IMR-90 (cell line): ENCODE results near the gene LRRC19. TPM values are rescaled to one million over a fixed set of nuclear protein-coding genes. Genes with fewer than 3 reads are reported as not detected.

Experiments used
- ATAC-seq: fragments of 200-7000 bp; cut with Tn5 transposase; 2 replicates; pipeline ENCODE4 v1.9.1; 2020; ENCODE audit warnings: low read depth, mild to moderate bottlenecking, moderate library complexity
- BruUV-seq: library from RNA; stranded (reverse); fragments of 400-500 nt; replicated peaks from 2 replicates; lab custom pipeline; 2021; lab: Mats Ljungman, UMichigan
- CTCF ChIA-PET: fragments of 300-600 bp; formaldehyde crosslinking; extraction: SDS; loops from one replicate; lab custom pipeline; 2021; ENCODE audit warnings: antibody characterized with exemption; lab: Yijun Ruan, JAX
- POLR2A ChIA-PET: fragments of 300-600 bp; sonication (Branson Sonifier 250); formaldehyde crosslinking; loops from one replicate; lab custom pipeline; 2022; ENCODE audit warnings: antibody characterized with exemption; ENCODE audit not compliant: unreplicated experiment; lab: Charles Lee
- DNase-seq: peaks from one replicate; pipeline ENCODE4 v3.0.0; 2013
- H2AFZ ChIP-seq: replicated peaks from 2 replicates; pipeline ENCODE3; 2013; ENCODE audit warnings: low read length, mild to moderate bottlenecking; ENCODE audit not compliant: poor library complexity
- H2AK5ac ChIP-seq: 2 replicates; pipeline ENCODE4 v1.6.1; 2013; ENCODE audit warnings: low read depth, low read length, inconsistent platforms
- H2AK9ac ChIP-seq: replicated peaks from 2 replicates; pipeline ENCODE3; 2013; ENCODE audit warnings: mild to moderate bottlenecking, low read depth, low read length, moderate library complexity; ENCODE audit not compliant: poor library complexity
- H2BK120ac ChIP-seq: 2 replicates; pipeline ENCODE4 v1.6.1; 2013; ENCODE audit warnings: low read depth, low read length, inconsistent platforms
- H2BK15ac ChIP-seq: 3 replicates; pipeline ENCODE4 v1.6.1; 2013; ENCODE audit warnings: low read depth, low read length, inconsistent platforms
- H2BK20ac ChIP-seq: 2 replicates; pipeline ENCODE4 v1.6.1; 2013; ENCODE audit warnings: low read depth, mild to moderate bottlenecking, inconsistent platforms, low read length, moderate library complexity
- H2BK5ac ChIP-seq: 2 replicates; pipeline ENCODE4 v1.6.1; 2013; ENCODE audit warnings: mild to moderate bottlenecking, low read depth, low read length, inconsistent platforms; ENCODE audit not compliant: poor library complexity, severe bottlenecking
- H3K14ac ChIP-seq: replicated peaks from 2 replicates; pipeline ENCODE4 v1.6.1; 2013; ENCODE audit warnings: low read depth, low read length, inconsistent platforms
- H3K18ac ChIP-seq: 2 replicates; pipeline ENCODE4 v1.6.1; 2013; ENCODE audit warnings: low read depth, low read length, control low read depth
- H3K23ac ChIP-seq: 2 replicates; pipeline ENCODE4 v1.6.1; 2013; ENCODE audit warnings: low read depth, low read length, inconsistent platforms
- H3K27ac ChIP-seq: 2 replicates; pipeline ENCODE4 v1.5.1; 2013; ENCODE audit warnings: mild to moderate bottlenecking, control low read depth, low read length; ENCODE audit not compliant: insufficient read depth
- H3K27me3 ChIP-seq: 2 replicates; pipeline ENCODE4 v1.6.1; 2013; ENCODE audit warnings: low read length; ENCODE audit not compliant: control insufficient read depth, insufficient read depth
- H3K36me3 ChIP-seq: 2 replicates; pipeline ENCODE4 v1.6.1; 2013; ENCODE audit warnings: low read length, mixed read lengths; ENCODE audit not compliant: control insufficient read depth, insufficient read depth
- H3K4ac ChIP-seq: 2 replicates; pipeline ENCODE4 v1.6.1; 2013; ENCODE audit warnings: low read depth, low read length, inconsistent platforms
- H3K4me1 ChIP-seq: 2 replicates; pipeline ENCODE4 v1.6.1; 2013; ENCODE audit warnings: low read length, mixed read lengths; ENCODE audit not compliant: control insufficient read depth, insufficient read depth
- H3K4me2 ChIP-seq: 2 replicates; pipeline ENCODE4 v1.6.1; 2013; ENCODE audit warnings: low read depth, mild to moderate bottlenecking, control low read depth, low read length, moderate library complexity
- H3K4me3 ChIP-seq: 2 replicates; pipeline ENCODE4 v1.5.1; 2013; ENCODE audit warnings: low read depth, mild to moderate bottlenecking, control low read depth, low read length, moderate library complexity; ENCODE audit not compliant: insufficient read depth
- H3K56ac ChIP-seq: 2 replicates; pipeline ENCODE4 v1.6.1; 2013; ENCODE audit warnings: low read length, inconsistent platforms; ENCODE audit not compliant: insufficient read depth; ENCODE audit errors: extremely low read depth
- H3K79me1 ChIP-seq, 2 experiments: 2 replicates each; pipeline ENCODE4 v1.6.1; 2013; ENCODE audit warnings: low read length in 2 of 2, inconsistent platforms in 1 of 2, low read depth in 1 of 2
- H3K9ac ChIP-seq: 2 replicates; pipeline ENCODE4 v1.6.1; 2013; ENCODE audit warnings: low read depth, low read length, control low read depth
- H3K9me1 ChIP-seq: 2 replicates; pipeline ENCODE4 v1.6.1; 2013; ENCODE audit warnings: low read length, inconsistent platforms; ENCODE audit not compliant: insufficient read depth
- H3K9me3 ChIP-seq: 2 replicates; pipeline ENCODE4 v1.6.1; 2013; ENCODE audit warnings: low read length; ENCODE audit not compliant: control insufficient read depth, insufficient read depth
- H4K20me1 ChIP-seq: 2 replicates; pipeline ENCODE4 v1.6.1; 2013; ENCODE audit warnings: low read length, inconsistent platforms; ENCODE audit not compliant: insufficient read depth
- H4K5ac ChIP-seq: 2 replicates; pipeline ENCODE4 v1.6.1; 2013; ENCODE audit warnings: mild to moderate bottlenecking, low read depth, low read length, control low read depth
- H4K8ac ChIP-seq, 2 experiments: 2 replicates each; pipeline ENCODE4 v1.6.1; 2013; ENCODE audit warnings: low read depth in 2 of 2, low read length in 2 of 2, control low read depth in 1 of 2, inconsistent platforms in 1 of 2
- H4K91ac ChIP-seq: 2 replicates; pipeline ENCODE4 v1.6.1; 2013; ENCODE audit warnings: low read depth, low read length, inconsistent platforms; ENCODE audit not compliant: insufficient read depth
- BHLHE40 ChIP-seq: fragments of 150-350 bp; IDR thresholded peaks from 2 replicates; pipeline ENCODE4 v1.6.1; 2016; ENCODE audit warnings: mild to moderate bottlenecking, low read depth, low read length
- CEBPB ChIP-seq: IDR thresholded peaks from 2 replicates; pipeline ENCODE4 v1.6.1; 2012; ENCODE audit warnings: low read depth, low read length, improper control_type of control experiment
- CHD1 ChIP-seq: IDR thresholded peaks from 2 replicates; pipeline ENCODE4 v1.6.1; 2012; ENCODE audit warnings: low read depth, low read length, improper control_type of control experiment
- ELK1 ChIP-seq: fragments of 150-350 bp; IDR thresholded peaks from 2 replicates; pipeline ENCODE4 v1.6.1; 2016; ENCODE audit warnings: low read depth, mild to moderate bottlenecking, low read length, moderate library complexity, borderline replicate concordance
- FOS ChIP-seq: fragments of 150-350 bp; IDR thresholded peaks from 2 replicates; pipeline ENCODE4 v1.6.1; 2016; ENCODE audit warnings: low read depth, low read length
- MAFK ChIP-seq: IDR thresholded peaks from 2 replicates; pipeline ENCODE4 v1.6.1; 2012; ENCODE audit warnings: low read depth, low read length, improper control_type of control experiment
- MAZ ChIP-seq: IDR thresholded peaks from 2 replicates; pipeline ENCODE4 v1.6.1; 2012; ENCODE audit warnings: low read depth, mild to moderate bottlenecking, low read length, improper control_type of control experiment, moderate library complexity, borderline replicate concordance
- MXI1 ChIP-seq: IDR thresholded peaks from 2 replicates; pipeline ENCODE4 v1.6.1; 2012; ENCODE audit warnings: low read depth, mild to moderate bottlenecking, low read length, moderate library complexity, borderline replicate concordance
- NFE2L2 ChIP-seq: fragments of 150-350 bp; IDR thresholded peaks from 2 replicates; pipeline ENCODE4 v1.6.1; 2016; ENCODE audit warnings: low read depth, mild to moderate bottlenecking, low read length
- POLR2A ChIP-seq: IDR thresholded peaks from 2 replicates; pipeline ENCODE4 v1.6.1; 2012; ENCODE audit warnings: mild to moderate bottlenecking, low read depth, low read length
- RAD21 ChIP-seq: IDR thresholded peaks from 2 replicates; pipeline ENCODE4 v1.6.1; 2012; ENCODE audit warnings: low read length, improper control_type of control experiment
- RCOR1 ChIP-seq: IDR thresholded peaks from 2 replicates; pipeline ENCODE4 v1.6.1; 2012; ENCODE audit warnings: mild to moderate bottlenecking, low read length, improper control_type of control experiment; ENCODE audit not compliant: insufficient replicate concordance
- RFX5 ChIP-seq: IDR thresholded peaks from 2 replicates; pipeline ENCODE4 v1.8.0; 2012; ENCODE audit warnings: low read depth, mild to moderate bottlenecking, low read length, moderate library complexity
- SMC3 ChIP-seq: fragments of 150-350 bp; IDR thresholded peaks from 2 replicates; pipeline ENCODE4 v1.6.1; 2016; ENCODE audit warnings: low read depth, mild to moderate bottlenecking, antibody characterized with exemption, low read length, moderate library complexity
- USF2 ChIP-seq: fragments of 150-350 bp; IDR thresholded peaks from 2 replicates; pipeline ENCODE4 v1.6.1; 2017; ENCODE audit warnings: mild to moderate bottlenecking, antibody characterized with exemption, low read length, low read depth
- WGBS, 2 experiments: methylation state at CpG; one replicate each; pipeline versions ENCODE4 v1.1.5 to v1.1.7; 2013; ENCODE audit warnings: missing lambda C conversion rate in 2 of 2; ENCODE audit not compliant: insufficient read length in 1 of 2; ENCODE audit errors: extremely low coverage in 2 of 2; 5-methylcytosine and 5-hydroxymethylcytosine counted together
- dilution Hi-C: fragments of 300-500 bp; cut with HindIII; formaldehyde crosslinking; loops from one replicate; pipeline ENCODE4 v1.14.3; 2018; ENCODE audit warnings: low sequenced_read_pairs; ENCODE audit not compliant: unreplicated experiment
- in situ Hi-C: fragments of 300-500 bp; cut with MboI; formaldehyde crosslinking; loops from 3 replicates; pipeline ENCODE4 v1.14.3; 2019; ENCODE audit warnings: low sequenced_read_pairs, inconsistent platforms, mixed read lengths
- intact Hi-C: fragments of 100-400 bp; cut with micrococcal nuclease; formaldehyde crosslinking; loops from 2 replicates; pipeline ENCODE4 v1.10.0; 2022
- polyA plus RNA-seq, 3 experiments: library from polyadenylated mRNA; depleted of rRNA; stranded (reverse); fragments of >200 nt; gene quantifications; 2 replicates each; pipeline ENCODE4 v1.2.3, GENCODE V29; 2012; ENCODE audit warnings: low replicate concordance in 1 of 3
- total RNA-seq: library from RNA; depleted of rRNA; stranded (reverse); fragments of >200 nt; gene quantifications from 2 replicates; pipeline ENCODE4 v1.2.3, GENCODE V29; 2012
- TF ChIP-seq, protein P1 (sequence below): conservative IDR thresholded peaks from 2 replicates; pipeline ENCODE4 v1.5.1; 2012; ENCODE audit warnings: mild to moderate bottlenecking, low read depth, low read length, improper control_type of control experiment

Gene LRRC19
- total and polyA plus RNA-seq, 2 of the 4 experiments (the other 2 are of a cell fraction), result not detected

GRCh38 chr9:27003426-27004077 lies 1.9 kb downstream of the LRRC19 start:
- no peaks in the 10 kb centered on the region for H3K36me3 ChIP-seq
- no peak overlapping the region for H2BK20ac ChIP-seq
- no peak overlapping the region for H3K23ac ChIP-seq
- no peaks in the 10 kb centered on the region for H3K9me3 ChIP-seq
- no TSS peak for BruUV-seq
- no peaks in the 10 kb centered on the region for H3K27me3 ChIP-seq
- no peak overlapping the region for H3K18ac ChIP-seq
- H3K4me2 ChIP-seq, result no peak overlapping the region
- no peaks in the 10 kb centered on the region for H3K4me1 ChIP-seq
- no peak overlapping the region for H3K27ac ChIP-seq
- no peak overlapping the region for H3K9ac ChIP-seq
- ChIA-PET CTCF (no interaction called here), POLR2A (no interaction called here)
- dilution Hi-C loops, result no loop called here
- H3K4ac ChIP-seq, result no peak overlapping the region
- no CpG with 5 or more reads among the region's 3 CpGs for WGBS, 2 experiments
- no peak overlapping the region for H4K8ac ChIP-seq
- no peak overlapping the region for H3K56ac ChIP-seq
- in situ Hi-C loops, result no loop called here
- H4K20me1 ChIP-seq, result no peaks in the 10 kb centered on the region
- H2AFZ ChIP-seq, result no peak overlapping the region
- no peaks in the 10 kb centered on the region for H3K9me1 ChIP-seq
- intact Hi-C loops, result no loop called here
- H2AK9ac ChIP-seq, result no peak overlapping the region
- H2BK15ac ChIP-seq, result no peak overlapping the region
- H3K79me1 ChIP-seq, result no peaks in the 10 kb centered on the region
- H2BK5ac ChIP-seq, result no peak overlapping the region
- H2AK5ac ChIP-seq, result no peak overlapping the region
- H4K91ac ChIP-seq, result no peak overlapping the region
- no peak overlapping the region for H3K4me3 ChIP-seq
- no peak overlapping the region for H4K5ac ChIP-seq
- no peak overlapping the region for H2BK120ac ChIP-seq
- TF ChIP-seq USF2 (no peak), SMC3 (no peak), BHLHE40 (no peak), RFX5 (no peak), RCOR1 (no peak), CEBPB (no peak), MAZ (no peak), MXI1 (no peak), ELK1 (no peak), CHD1 (no peak), NFE2L2 (no peak), RAD21 (no peak), POLR2A (no peak), FOS (no peak), MAFK (no peak)
- TF ChIP-seq, protein P1, sequence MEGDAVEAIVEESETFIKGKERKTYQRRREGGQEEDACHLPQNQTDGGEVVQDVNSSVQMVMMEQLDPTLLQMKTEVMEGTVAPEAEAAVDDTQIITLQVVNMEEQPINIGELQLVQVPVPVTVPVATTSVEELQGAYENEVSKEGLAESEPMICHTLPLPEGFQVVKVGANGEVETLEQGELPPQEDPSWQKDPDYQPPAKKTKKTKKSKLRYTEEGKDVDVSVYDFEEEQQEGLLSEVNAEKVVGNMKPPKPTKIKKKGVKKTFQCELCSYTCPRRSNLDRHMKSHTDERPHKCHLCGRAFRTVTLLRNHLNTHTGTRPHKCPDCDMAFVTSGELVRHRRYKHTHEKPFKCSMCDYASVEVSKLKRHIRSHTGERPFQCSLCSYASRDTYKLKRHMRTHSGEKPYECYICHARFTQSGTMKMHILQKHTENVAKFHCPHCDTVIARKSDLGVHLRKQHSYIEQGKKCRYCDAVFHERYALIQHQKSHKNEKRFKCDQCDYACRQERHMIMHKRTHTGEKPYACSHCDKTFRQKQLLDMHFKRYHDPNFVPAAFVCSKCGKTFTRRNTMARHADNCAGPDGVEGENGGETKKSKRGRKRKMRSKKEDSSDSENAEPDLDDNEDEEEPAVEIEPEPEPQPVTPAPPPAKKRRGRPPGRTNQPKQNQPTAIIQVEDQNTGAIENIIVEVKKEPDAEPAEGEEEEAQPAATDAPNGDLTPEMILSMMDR, result no peak
- ATAC-seq (no peak), DNase-seq (no peak)
- H3K14ac ChIP-seq, result no peak overlapping the region
